ENCODE data around the gene RASAL2. TPM values are rescaled to one million over a fixed set of nuclear protein-coding genes. Genes with fewer than 3 reads are reported as not detected.

RASAL2 gene
- polyA plus RNA-seq, 2 of the 4 experiments (the other 2 are of a cell fraction), result 7.1 to 17.6 TPM

DNA sequence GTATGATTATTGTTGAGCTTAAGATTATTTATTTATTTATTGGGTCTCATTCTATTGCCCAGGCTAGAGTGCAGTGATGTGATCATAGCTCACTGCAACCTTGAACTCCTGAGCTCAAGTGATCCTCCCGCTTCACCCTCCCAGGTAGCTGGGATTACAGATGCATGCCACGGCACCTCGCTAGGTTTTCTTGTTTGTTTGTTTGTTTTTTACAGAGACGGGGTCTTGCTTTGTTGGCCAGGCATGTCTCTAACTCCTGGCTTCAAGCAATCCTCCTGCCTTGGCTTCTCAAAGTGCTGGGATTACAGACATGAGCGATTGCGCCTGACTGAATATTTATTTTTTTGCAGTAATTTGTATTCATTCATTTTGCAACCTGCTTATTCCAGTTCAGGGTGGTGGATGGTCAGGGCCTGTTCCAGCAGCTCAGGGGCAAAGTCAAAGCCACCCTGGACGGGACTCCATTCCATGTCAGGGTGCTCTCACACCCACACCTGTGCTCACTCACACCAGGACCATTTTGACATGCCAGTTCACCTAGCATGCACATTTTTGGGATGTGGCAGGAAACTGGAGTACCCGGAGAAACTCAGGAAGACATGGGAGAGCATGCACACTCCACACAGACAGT lies 29.6 kb upstream of the RASAL2 start:
- no peaks in the 10 kb centered on the region for H3K9me3 ChIP-seq
- FAIRE-seq (no peak), ATAC-seq (no peak), DNase-seq (ENCODE audit: low read depth in 1 of 2, low spot score in 1 of 2) (no peak)
- ChIA-PET CTCF (interaction anchor here (0.9 to 1.6 kb wide), 2 partner anchors 29 to 33 kb away, joined by 4 to 5 read pairs; no protein-coding TSS in a partner anchor), POLR2A (no interaction called here)
- peaks cover 9% of the 10 kb centered on the region for H3K4me1 ChIP-seq
- TF ChIP-seq, protein P1, sequence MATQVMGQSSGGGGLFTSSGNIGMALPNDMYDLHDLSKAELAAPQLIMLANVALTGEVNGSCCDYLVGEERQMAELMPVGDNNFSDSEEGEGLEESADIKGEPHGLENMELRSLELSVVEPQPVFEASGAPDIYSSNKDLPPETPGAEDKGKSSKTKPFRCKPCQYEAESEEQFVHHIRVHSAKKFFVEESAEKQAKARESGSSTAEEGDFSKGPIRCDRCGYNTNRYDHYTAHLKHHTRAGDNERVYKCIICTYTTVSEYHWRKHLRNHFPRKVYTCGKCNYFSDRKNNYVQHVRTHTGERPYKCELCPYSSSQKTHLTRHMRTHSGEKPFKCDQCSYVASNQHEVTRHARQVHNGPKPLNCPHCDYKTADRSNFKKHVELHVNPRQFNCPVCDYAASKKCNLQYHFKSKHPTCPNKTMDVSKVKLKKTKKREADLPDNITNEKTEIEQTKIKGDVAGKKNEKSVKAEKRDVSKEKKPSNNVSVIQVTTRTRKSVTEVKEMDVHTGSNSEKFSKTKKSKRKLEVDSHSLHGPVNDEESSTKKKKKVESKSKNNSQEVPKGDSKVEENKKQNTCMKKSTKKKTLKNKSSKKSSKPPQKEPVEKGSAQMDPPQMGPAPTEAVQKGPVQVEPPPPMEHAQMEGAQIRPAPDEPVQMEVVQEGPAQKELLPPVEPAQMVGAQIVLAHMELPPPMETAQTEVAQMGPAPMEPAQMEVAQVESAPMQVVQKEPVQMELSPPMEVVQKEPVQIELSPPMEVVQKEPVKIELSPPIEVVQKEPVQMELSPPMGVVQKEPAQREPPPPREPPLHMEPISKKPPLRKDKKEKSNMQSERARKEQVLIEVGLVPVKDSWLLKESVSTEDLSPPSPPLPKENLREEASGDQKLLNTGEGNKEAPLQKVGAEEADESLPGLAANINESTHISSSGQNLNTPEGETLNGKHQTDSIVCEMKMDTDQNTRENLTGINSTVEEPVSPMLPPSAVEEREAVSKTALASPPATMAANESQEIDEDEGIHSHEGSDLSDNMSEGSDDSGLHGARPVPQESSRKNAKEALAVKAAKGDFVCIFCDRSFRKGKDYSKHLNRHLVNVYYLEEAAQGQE (IDR thresholded peaks at IDR 0.05), result no peak
- no peak for TF ChIP-seq MYC (IDR thresholded peaks at IDR 0.05; ENCODE audit: borderline replicate concordance, low read length)
- H3K4me3 ChIP-seq, result no peak overlapping the region
- no peak overlapping the region for H3K27ac ChIP-seq
- H3K4me2 ChIP-seq, result no peak overlapping the region
- 90% methylated on average over 8 of the region's 8 CpGs for WGBS (ENCODE audit: missing lambda C conversion rate)

DNA sequence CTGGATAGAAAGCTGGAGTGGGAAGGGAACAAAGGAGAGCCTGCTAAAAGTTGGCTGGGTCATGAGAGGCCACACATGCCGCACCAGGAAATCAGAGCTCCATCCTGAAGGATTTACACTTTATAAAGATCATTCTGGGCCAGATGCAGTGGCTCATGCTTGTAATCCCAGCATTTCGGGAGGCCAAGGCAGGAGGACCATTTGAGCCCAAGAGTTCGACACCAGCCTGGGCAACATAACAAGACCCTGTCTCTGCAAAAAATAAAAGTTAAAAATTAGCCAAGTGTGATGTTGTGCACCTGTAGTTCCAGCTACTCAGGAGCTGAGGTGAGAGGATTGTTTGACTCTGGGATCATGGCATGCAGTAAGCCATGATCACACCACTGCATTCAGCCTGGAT lies 28.7 kb upstream of the RASAL2 start:
- Histone ChIP-seq H3K4me2 (no peak overlapping the region), H3K9me3 (no peaks in the 10 kb centered on the region), H3K4me1 (peaks cover 9% of the 10 kb centered on the region), H3K27ac (no peak overlapping the region), H3K4me3 (no peak overlapping the region)
- CTCF ChIA-PET, result interaction anchor here (0.8 to 1.6 kb wide), 3 partner anchors 28 to 218 kb away, joined by 3 to 5 read pairs (median 4); no protein-coding TSS in a partner anchor
- ATAC-seq (no peak), FAIRE-seq (no peak), DNase-seq (ENCODE audit: low read depth in 1 of 2, low spot score in 1 of 2) (no peak)
- 87% methylated on average over 3 of the region's 3 CpGs for WGBS (ENCODE audit: missing lambda C conversion rate)
- no peak for TF ChIP-seq EP300 (IDR thresholded peaks at IDR 0.05)
- no peak for TF ChIP-seq MYC (IDR thresholded peaks at IDR 0.05; ENCODE audit: borderline replicate concordance, low read length)
- POLR2A ChIA-PET, result no interaction called here

DNA sequence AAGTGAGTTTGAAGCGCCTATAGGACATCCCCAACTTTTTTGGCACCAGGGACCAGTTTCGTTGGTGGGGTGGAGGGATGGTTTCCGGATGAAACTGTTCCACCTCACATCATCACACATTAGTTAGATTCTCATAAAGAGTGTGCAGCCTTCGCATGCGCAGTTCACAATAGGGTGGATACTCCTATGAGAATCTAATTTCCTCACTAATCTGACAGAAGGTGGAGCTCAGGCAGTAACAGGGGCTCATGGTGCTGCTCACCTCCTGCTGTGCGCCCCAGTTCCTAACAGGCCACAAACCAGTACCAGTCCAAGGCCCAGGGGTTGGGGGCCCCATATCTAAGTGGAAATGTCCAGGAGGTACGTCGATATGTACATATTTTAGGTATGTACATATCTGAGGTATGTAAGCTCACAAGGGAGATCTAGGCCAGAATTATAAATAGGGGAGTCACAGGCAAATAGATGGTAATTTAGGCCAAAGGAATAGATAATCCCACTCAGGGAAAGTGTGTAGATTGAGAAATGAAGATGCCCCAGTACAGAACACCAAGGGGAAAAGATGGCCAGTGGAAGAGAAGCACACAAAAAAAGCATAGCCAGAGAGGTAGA lies 27.5 kb upstream of the RASAL2 start:
- TF ChIP-seq FOXS1 (CRISPR knock-in tag; IDR thresholded peaks at IDR 0.05) (no peak), SREBF2 (IDR thresholded peaks at IDR 0.05) (no peak), ZC3H11A (IDR thresholded peaks at IDR 0.05) (no peak), FOSL2 (IDR thresholded peaks at IDR 0.05) (no peak), FOSL2 (CRISPR knock-in tag; IDR thresholded peaks at IDR 0.05) (no peak), CHD2 (IDR thresholded peaks at IDR 0.05; ENCODE audit: low read length, partially characterized antibody) (no peak), HDAC2 (IDR thresholded peaks at IDR 0.05) (no peak), ZSCAN20 (CRISPR knock-in tag; IDR thresholded peaks at IDR 0.05) (no peak), HOXB5 (CRISPR knock-in tag; IDR thresholded peaks at IDR 0.05) (no peak), JUNB (IDR thresholded peaks at IDR 0.05) (no peak), EHF (CRISPR knock-in tag; IDR thresholded peaks at IDR 0.05) (no peak), JUN (IDR thresholded peaks at IDR 0.05) (no peak), BHLHE40 (IDR thresholded peaks at IDR 0.05; ENCODE audit: low read depth, low read length) (no peak), TP53 (CRISPR knock-in tag; IDR thresholded peaks at IDR 0.05) (no peak), RAD21 (conservative IDR thresholded peaks at IDR 0.05 in 1 of 2, IDR thresholded peaks at IDR 0.05 in 1 of 2) (no peak)
- TF ChIP-seq, protein P2, sequence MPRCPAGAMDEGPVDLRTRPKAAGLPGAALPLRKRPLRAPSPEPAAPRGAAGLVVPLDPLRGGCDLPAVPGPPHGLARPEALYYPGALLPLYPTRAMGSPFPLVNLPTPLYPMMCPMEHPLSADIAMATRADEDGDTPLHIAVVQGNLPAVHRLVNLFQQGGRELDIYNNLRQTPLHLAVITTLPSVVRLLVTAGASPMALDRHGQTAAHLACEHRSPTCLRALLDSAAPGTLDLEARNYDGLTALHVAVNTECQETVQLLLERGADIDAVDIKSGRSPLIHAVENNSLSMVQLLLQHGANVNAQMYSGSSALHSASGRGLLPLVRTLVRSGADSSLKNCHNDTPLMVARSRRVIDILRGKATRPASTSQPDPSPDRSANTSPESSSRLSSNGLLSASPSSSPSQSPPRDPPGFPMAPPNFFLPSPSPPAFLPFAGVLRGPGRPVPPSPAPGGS (IDR thresholded peaks at IDR 0.05), result no peak
- no peak for ATAC-seq
- no peak overlapping the region for H3K27ac ChIP-seq
- no peak overlapping the region for H3K4me2 ChIP-seq
- ChIA-PET POLR2A (no interaction called here), CTCF (interaction anchor here (2.0 kb wide), 1 partner anchor 35 kb away, joined by 4 read pairs; no protein-coding TSS in a partner anchor)
- DNase-seq (ENCODE audit: low read depth in 1 of 2, low spot score in 1 of 2), result no peak
- no peaks in the 10 kb centered on the region for H3K4me1 ChIP-seq
- WGBS (ENCODE audit: missing lambda C conversion rate), result 86% methylated on average over 8 of the region's 8 CpGs
- no peaks in the 10 kb centered on the region for H3K9me3 ChIP-seq
- no peak for FAIRE-seq
- no peak overlapping the region for H3K4me3 ChIP-seq

Measured in A549 (cell line).